COLO829 (cell line): Measurements from ENCODE around the gene TOR1B.

Experiments used
- DNase-seq: peaks from one replicate; pipeline ENCODE4 v3.0.0; 2012; ENCODE audit warnings: low spot score

TOR1B gene

GRCh38 chr9:129845373-129845772 is 42.4 kb downstream of the TOR1B start:
- DNase-seq: no peak

DNA sequence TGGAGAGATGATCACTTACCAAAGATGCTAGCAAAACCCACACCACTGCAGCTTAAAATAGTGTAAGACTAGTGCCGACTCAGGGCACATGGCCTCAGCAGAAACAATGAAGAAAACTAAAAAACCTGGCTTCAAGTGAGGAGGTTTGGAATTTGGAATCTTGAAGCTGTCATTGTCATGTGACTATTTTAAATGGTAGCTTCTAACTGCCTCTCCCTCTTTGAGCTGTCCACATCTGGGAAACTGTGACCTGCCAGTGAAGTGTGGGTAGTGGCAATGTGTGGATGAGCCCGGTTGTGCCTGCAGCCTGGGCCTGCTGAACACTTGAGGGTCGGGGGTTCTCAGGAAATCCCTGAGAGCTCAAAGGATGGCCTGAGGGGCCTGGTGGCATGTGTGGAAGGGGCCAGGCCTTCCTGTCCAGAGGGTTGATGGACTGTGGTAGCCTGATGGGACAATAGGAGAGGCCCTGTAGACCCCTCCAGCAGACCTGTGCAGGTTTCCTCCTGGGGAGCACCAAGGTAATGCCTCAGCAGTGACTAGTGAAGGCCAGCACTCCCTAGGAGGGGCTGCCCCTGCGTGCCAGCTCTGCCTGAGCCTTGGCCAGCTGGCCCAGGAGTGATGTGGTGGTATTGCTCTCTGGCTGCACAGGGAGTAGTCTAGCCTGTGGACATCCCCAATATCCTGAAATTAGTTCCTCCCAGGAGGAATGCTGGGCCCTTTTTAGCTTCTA is 45.9 kb downstream of the TOR1B start:
- DNase-seq: no peak

DNA sequence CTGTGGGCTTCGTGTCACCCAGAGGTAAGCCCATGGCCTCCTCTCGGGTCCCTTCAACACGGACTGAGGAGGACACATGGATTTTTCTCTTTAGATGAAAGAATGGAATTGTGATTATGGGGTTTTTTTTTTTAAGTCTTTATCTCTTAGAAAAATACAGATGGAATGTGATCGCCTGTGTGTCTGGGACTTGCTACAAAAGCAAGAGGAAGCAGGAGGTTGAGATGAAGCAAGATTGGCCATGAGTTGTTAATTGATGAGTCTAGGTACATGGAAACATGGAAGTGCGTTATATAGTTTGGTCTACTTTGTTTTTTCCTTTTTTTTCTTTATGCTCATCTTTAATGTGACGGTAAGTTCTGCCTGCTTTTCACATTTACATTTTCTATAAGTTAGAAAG is 46.9 kb downstream of the TOR1B start:
- DNase-seq: no peak

DNA sequence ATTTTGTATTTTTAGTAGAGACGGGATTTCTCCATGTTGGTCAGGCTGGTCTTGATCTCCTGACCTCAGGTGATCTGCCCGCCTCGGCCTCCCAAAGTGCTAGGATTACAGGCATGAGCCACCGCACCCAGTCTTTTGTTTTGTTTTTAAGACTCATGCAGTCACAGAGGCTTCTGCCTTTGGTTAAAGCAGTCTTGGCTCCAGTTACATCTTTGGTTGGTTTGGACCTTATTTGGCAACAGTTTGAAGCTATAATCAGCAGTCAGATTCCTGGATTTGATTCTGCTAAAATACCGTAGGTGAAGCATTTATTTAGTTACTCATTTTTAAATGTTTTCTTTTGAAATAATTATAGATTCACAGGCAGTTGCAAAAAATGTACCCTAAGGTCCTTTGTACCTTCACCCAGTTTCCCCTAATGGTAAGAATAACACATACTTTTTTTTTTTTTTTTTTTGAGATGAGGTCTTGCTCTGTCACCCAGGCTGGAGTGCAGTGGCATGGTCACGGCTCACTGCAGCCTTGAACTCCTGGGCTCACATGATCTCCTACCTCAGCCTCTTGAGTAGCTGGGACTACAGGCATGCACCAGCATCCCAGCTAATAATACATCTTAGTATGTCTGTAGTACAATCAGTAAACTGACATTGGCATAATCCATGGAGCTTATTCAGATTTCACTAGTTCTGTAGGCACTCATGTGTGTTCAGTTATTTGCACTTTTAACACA is 48.0 kb downstream of the TOR1B start:
- DNase-seq: no peak

DNA sequence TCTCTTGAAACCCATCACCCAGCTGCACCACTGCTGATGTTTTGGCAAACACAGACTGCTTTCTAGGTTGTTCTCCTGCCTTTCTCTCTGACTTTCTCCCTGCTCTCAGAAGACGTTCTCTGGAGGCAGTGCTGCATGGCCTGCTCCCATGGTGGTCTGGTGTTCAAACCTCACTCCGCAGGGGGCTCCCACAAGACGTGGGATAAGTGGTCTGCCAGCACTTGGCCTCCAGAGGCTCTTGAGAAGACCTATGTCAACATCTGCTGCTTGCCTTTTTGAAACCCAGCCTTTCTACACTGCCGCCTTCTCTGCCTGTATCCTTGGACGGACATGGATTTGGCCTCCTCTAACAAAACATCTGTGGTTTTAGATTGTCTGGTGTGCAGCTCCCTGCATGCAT is 48.8 kb downstream of the TOR1B start:
- no peak for DNase-seq

GRCh38 chr9:129852579-129852978 is 49.6 kb downstream of the TOR1B start:
- no peak for DNase-seq

DNA sequence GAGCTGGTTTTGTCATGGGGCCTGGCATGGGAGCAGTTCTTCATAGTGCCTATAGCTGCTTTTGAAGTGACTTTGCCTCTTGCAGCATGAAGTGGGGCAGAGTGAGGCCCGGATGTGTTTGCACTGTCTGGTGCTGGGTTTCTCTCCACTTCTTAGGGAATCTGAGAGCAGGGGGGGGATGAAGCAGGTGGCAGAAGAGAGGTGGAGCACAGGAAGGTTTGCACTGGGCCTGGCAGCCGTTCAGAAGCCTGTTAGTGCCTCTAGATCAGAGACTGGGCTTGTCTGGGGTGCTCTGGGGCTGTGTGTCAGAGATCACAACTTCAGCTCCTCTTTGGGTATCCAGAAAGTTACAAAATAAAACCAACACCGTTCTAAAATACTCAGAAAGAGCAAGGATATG is 50.6 kb downstream of the TOR1B start:
- no peak for DNase-seq

DNA sequence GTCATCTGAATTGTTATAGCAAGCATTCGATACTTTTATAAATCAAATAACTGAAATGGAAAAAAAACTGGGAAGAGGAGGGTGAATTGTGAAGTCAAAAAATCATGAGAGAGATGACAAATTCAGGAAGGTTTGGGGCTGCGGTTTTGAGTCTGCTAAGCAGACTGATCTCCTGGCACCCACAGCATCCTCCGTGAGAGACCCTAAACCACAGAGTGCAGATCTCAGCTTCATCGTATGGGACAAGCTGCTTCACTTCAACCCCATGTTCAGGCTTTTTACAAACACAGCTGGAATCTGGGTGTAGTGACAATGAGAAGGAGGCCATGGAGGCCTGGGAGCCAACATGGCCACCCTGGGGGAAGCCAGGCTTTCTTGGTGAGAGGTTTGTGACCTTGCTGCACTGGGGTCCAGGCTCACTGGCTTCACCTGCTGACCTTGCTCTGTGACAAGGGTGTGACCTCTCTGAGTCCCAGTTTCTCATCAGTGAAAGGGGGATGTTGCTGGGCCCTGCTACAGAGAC is 51.7 kb downstream of the TOR1B start:
- DNase-seq: no peak

DNA sequence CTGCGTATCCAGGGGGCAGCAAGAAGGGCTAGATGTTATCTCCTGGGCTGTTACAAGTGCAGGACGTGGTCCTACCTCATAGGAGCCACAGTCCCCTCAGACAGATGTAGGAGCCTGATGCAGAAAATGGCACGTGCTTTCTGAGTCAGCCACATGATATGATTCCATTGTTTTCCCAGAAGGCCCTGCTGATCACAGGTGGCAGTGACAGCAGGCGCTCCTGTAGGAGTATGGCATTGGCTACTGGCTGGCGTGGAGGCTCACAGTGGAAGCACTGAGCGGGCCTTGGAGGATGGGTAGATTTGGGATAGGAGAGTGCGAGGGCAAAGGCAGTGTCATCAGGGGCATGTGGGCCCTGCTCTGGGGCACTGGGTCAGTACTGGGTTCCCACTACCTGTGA is 54.2 kb downstream of the TOR1B start:
- no peak for DNase-seq

- DNase-seq: no peak
These were observed 55.4 kb downstream of the TOR1B start for GRCh38 chr9:129858167-129858962.
